Suprapubic skin (tissue), 4 donors: ENCODE measurements around the gene WFIKKN1.

Source experiments
- CTCF ChIP-seq, 2 donors: fragments of 200-600 bp in 1 of 2; fragments of 450-650 bp in 1 of 2; sonication (generic) in 1 of 2; IDR thresholded peaks; one replicate each; pipeline ENCODE4 v1.5.1; 2016 to 2019; ENCODE audit warnings: antibody characterized with exemption in 2 of 2, mild to moderate bottlenecking in 1 of 2, moderate library complexity in 1 of 2
- EP300 ChIP-seq: sonication (generic); formaldehyde crosslinking; IDR thresholded peaks from one replicate; pipeline ENCODE4 v1.6.1; 2017; ENCODE audit warnings: antibody characterized with exemption
- POLR2A ChIP-seq, 2 donors: fragments of 450-650 bp; IDR thresholded peaks; one replicate each; pipeline ENCODE4 v1.6.1; 2017; ENCODE audit warnings: antibody characterized with exemption in 2 of 2, mild to moderate bottlenecking in 2 of 2, moderate library complexity in 2 of 2
- POLR2AphosphoS5 ChIP-seq, 3 donors: sonication (generic); formaldehyde crosslinking; IDR thresholded peaks; one replicate each; pipeline ENCODE4 v1.6.1; 2017; ENCODE audit warnings: antibody characterized with exemption in 3 of 3

GRCh38 chr16:635573-636205 lies 4.9 kb downstream of the WFIKKN1 start:
- TF ChIP-seq CTCF (IDR thresholded peaks at IDR 0.05) (no peak), EP300 (no peak), POLR2AphosphoS5 (IDR thresholded peaks at IDR 0.05) (no peak), POLR2A (IDR thresholded peaks at IDR 0.05) (no peak)
